Measurements from ENCODE around the gene TBCEL. TPM values are rescaled to one million over a fixed set of nuclear protein-coding genes. Genes with fewer than 3 reads are reported as not detected.

TBCEL gene
- total and polyA plus RNA-seq, 10 of the 15 experiments (the other 5 are each of a cell fraction or from before 2014, with no cell fraction given): 2.0 to 10.4 (median 7.3) TPM

DNA sequence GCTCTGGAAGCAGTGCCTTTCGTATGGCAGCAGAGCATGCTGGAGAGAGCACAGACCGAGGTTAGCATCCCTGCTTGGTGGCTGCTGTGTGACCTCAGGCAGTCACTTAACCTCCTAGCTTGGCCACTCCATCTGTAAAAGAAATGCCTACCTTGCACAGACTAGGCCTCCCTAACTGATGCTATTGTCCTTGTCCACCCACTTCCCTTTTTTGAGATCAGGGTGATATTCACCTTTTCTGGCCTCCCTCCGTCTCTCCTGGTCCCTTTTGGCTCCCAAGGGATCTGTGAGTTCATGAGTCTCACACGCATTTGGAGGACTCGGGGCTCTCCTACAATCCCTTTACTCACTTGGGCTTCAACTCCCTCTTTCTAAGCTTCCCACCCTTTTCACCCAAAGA lies 114.4 kb downstream of the TBCEL start:
- POLR2A ChIA-PET: no interaction called here
- SMC1A ChIA-PET (ENCODE audit: uncharacterized antibody, unreplicated experiment): interaction anchor here (1.0 kb wide), 1 partner anchor 27 kb away, joined by 3 read pairs; no protein-coding TSS in a partner anchor
- no peak overlapping the region for H3K4me2 ChIP-seq (ENCODE audit: control insufficient read depth, insufficient read depth)
- H2AFZ ChIP-seq (ENCODE audit: control insufficient read depth, low read depth, low read length): no peak overlapping the region
- RAD21 ChIA-PET (ENCODE audit: unreplicated experiment): no interaction called here
- H3K27me3 ChIP-seq (replicated peaks in 1 of 2; ENCODE audit: control insufficient read depth in 2 of 2, insufficient read depth in 2 of 2, low read length in 1 of 2): peaks cover 0 to 1% of the 10 kb centered on the region in 2 experiments; a peak in 2 of 4 replicates
- CTCF ChIA-PET: no interaction called here
- in situ Hi-C loops (cut with MboI) (no loop called here), intact Hi-C loops (cut with micrococcal nuclease; ENCODE audit: unreplicated experiment) (no loop called here)
- H3K79me2 ChIP-seq (ENCODE audit: control insufficient read depth, insufficient read depth, low read length): no peaks in the 10 kb centered on the region
- H3K9me3 ChIP-seq (replicated peaks; ENCODE audit: control insufficient read depth, insufficient read depth, low read length): no peaks in the 10 kb centered on the region
- BruUV-seq (replicated peaks): no TSS peak
- H4K20me1 ChIP-seq (ENCODE audit: control insufficient read depth, insufficient read depth): no peaks in the 10 kb centered on the region
- no peaks in the 10 kb centered on the region for H3K36me3 ChIP-seq (ENCODE audit: control insufficient read depth in 2 of 2, insufficient read depth in 2 of 2, low read length in 1 of 2)
- TF ChIP-seq RB1 (IDR thresholded peaks at IDR 0.05; ENCODE audit: borderline replicate concordance) (no peak), SPI1 (IDR thresholded peaks at IDR 0.05; ENCODE audit: borderline replicate concordance, insufficient read depth, low read depth, low read length) (peak; percentile 65; the same call in 1 of the 2 replicates)
- H3K9ac ChIP-seq (ENCODE audit: control insufficient read depth, insufficient read depth, low read length): no peak overlapping the region
- FAIRE-seq: no peak
- WGBS (ENCODE audit: insufficient coverage, insufficient replicate concordance, low lambda C conversion rate, missing lambda C conversion rate): 9% methylated on average over 5 of the region's 5 CpGs
- ATAC-seq: no peak
- no peak overlapping the region for H3K4me3 ChIP-seq
- H3K4me1 ChIP-seq (ENCODE audit: control insufficient read depth, insufficient read depth, low read length): no peaks in the 10 kb centered on the region
- DNase-seq (ENCODE audit: low read depth, low spot score): no peak
- H3K27ac ChIP-seq (ENCODE audit: control insufficient read depth, insufficient read depth): no peak overlapping the region

DNA sequence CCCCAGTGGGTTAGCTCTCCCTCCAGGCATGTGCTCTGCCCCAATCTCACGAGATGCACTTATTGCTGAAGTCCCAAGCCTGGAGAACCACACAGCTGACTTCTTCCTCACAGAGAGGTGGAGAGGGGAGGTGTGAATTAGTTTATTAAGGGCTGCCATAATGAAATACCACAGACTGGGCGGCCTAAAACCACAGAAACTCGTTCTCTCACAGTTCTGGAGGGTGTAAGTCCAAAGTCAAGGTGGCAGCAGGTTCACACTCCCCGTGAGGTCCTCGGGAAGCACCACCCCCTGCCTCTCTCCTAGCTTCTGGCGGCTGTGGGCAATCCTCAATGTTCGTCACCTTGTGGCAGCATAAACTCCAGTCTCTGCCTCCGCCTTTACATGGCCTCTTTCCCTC lies 116.5 kb downstream of the TBCEL start:
- ChIA-PET SMC1A (ENCODE audit: uncharacterized antibody, unreplicated experiment) (no interaction called here), CTCF (no interaction called here), POLR2A (no interaction called here), RAD21 (ENCODE audit: unreplicated experiment) (no interaction called here)
- no peak for FAIRE-seq
- ATAC-seq: no peak
- no peaks in the 10 kb centered on the region for H3K79me2 ChIP-seq (ENCODE audit: control insufficient read depth, insufficient read depth, low read length)
- H3K4me2 ChIP-seq (ENCODE audit: control insufficient read depth, insufficient read depth): no peak overlapping the region
- H3K4me3 ChIP-seq: no peak overlapping the region
- WGBS (ENCODE audit: insufficient coverage, insufficient replicate concordance, low lambda C conversion rate, missing lambda C conversion rate): 22% methylated on average over 8 of the region's 8 CpGs
- in situ Hi-C loops (cut with MboI): no loop called here
- no peaks in the 10 kb centered on the region for H4K20me1 ChIP-seq (ENCODE audit: control insufficient read depth, insufficient read depth)
- peaks cover 0 to 4% of the 10 kb centered on the region in 2 experiments; a peak in 2 of 4 replicates for H3K27me3 ChIP-seq (replicated peaks in 1 of 2; ENCODE audit: control insufficient read depth in 2 of 2, insufficient read depth in 2 of 2, low read length in 1 of 2)
- no peak overlapping the region for H2AFZ ChIP-seq (ENCODE audit: control insufficient read depth, low read depth, low read length)
- H3K4me1 ChIP-seq (ENCODE audit: control insufficient read depth, insufficient read depth, low read length): no peaks in the 10 kb centered on the region
- DNase-seq (ENCODE audit: low read depth, low spot score): no peak
- no peak overlapping the region for H3K27ac ChIP-seq (ENCODE audit: control insufficient read depth, insufficient read depth)
- no TSS peak for BruUV-seq (replicated peaks)
- H3K36me3 ChIP-seq (ENCODE audit: control insufficient read depth in 2 of 2, insufficient read depth in 2 of 2, low read length in 1 of 2): no peaks in the 10 kb centered on the region
- intact Hi-C loops (cut with micrococcal nuclease; ENCODE audit: unreplicated experiment): no loop called here
- H3K9ac ChIP-seq (ENCODE audit: control insufficient read depth, insufficient read depth, low read length): no peak overlapping the region
- H3K9me3 ChIP-seq (replicated peaks; ENCODE audit: control insufficient read depth, insufficient read depth, low read length): no peaks in the 10 kb centered on the region
- no peak for TF ChIP-seq RUNX3 (IDR thresholded peaks at IDR 0.05; ENCODE audit: low read length)
- TF ChIP-seq RELA (IDR thresholded peaks at IDR 0.05; ENCODE audit: borderline replicate concordance, partially characterized antibody): no peak
- TF ChIP-seq CREM (IDR thresholded peaks at IDR 0.05; ENCODE audit: low read depth): no peak
- no peak for TF ChIP-seq ZBED1 (IDR thresholded peaks at IDR 0.05; ENCODE audit: borderline replicate concordance)
- no peak for TF ChIP-seq BMI1 (IDR thresholded peaks at IDR 0.05; ENCODE audit: borderline replicate concordance)
- TF ChIP-seq, protein P1, sequence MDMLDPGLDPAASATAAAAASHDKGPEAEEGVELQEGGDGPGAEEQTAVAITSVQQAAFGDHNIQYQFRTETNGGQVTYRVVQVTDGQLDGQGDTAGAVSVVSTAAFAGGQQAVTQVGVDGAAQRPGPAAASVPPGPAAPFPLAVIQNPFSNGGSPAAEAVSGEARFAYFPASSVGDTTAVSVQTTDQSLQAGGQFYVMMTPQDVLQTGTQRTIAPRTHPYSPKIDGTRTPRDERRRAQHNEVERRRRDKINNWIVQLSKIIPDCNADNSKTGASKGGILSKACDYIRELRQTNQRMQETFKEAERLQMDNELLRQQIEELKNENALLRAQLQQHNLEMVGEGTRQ (IDR thresholded peaks at IDR 0.05; ENCODE audit: borderline replicate concordance, low read depth, low read length): no peak
- no peak for TF ChIP-seq SMAD5 (IDR thresholded peaks at IDR 0.05; ENCODE audit: low read depth)
- no peak for TF ChIP-seq ESRRA (IDR thresholded peaks at IDR 0.05; ENCODE audit: low read length)
- TF ChIP-seq, protein P2, sequence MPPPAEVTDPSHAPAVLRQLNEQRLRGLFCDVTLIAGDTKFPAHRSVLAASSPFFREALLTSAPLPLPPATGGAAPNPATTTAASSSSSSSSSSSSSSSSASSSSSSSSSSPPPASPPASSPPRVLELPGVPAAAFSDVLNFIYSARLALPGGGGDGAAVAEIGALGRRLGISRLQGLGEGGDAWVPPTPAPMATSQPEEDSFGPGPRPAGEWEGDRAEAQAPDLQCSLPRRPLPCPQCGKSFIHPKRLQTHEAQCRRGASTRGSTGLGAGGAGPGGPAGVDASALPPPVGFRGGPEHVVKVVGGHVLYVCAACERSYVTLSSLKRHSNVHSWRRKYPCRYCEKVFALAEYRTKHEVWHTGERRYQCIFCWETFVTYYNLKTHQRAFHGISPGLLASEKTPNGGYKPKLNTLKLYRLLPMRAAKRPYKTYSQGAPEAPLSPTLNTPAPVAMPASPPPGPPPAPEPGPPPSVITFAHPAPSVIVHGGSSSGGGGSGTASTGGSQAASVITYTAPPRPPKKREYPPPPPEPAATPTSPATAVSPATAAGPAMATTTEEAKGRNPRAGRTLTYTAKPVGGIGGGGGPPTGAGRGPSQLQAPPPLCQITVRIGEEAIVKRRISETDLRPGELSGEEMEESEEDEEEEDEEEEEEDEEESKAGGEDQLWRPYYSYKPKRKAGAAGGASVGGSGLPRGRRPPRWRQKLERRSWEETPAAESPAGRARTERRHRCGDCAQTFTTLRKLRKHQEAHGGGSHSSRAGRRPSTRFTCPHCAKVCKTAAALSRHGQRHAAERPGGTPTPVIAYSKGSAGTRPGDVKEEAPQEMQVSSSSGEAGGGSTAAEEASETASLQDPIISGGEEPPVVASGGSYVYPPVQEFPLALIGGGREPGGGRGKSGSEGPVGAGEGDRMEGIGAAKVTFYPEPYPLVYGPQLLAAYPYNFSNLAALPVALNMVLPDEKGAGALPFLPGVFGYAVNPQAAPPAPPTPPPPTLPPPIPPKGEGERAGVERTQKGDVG (CRISPR knock-in tag; IDR thresholded peaks at IDR 0.05): no peak
- TF ChIP-seq FOS (IDR thresholded peaks at IDR 0.05; ENCODE audit: borderline replicate concordance, extremely low read depth, insufficient read length): no peak
- TF ChIP-seq, protein P3, sequence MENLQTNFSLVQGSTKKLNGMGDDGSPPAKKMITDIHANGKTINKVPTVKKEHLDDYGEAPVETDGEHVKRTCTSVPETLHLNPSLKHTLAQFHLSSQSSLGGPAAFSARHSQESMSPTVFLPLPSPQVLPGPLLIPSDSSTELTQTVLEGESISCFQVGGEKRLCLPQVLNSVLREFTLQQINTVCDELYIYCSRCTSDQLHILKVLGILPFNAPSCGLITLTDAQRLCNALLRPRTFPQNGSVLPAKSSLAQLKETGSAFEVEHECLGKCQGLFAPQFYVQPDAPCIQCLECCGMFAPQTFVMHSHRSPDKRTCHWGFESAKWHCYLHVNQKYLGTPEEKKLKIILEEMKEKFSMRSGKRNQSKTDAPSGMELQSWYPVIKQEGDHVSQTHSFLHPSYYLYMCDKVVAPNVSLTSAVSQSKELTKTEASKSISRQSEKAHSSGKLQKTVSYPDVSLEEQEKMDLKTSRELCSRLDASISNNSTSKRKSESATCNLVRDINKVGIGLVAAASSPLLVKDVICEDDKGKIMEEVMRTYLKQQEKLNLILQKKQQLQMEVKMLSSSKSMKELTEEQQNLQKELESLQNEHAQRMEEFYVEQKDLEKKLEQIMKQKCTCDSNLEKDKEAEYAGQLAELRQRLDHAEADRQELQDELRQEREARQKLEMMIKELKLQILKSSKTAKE (IDR thresholded peaks at IDR 0.05; ENCODE audit: low read depth, poor library complexity, severe bottlenecking): no peak
